ENCODE data around the gene LRP1. TPM values are rescaled to one million over a fixed set of nuclear protein-coding genes. Genes with fewer than 3 reads are reported as not detected.

The LRP1 gene
- total and polyA plus RNA-seq, 2 of the 4 experiments (the other 2 are of a cell fraction) = 73.1 to 142 TPM

DNA sequence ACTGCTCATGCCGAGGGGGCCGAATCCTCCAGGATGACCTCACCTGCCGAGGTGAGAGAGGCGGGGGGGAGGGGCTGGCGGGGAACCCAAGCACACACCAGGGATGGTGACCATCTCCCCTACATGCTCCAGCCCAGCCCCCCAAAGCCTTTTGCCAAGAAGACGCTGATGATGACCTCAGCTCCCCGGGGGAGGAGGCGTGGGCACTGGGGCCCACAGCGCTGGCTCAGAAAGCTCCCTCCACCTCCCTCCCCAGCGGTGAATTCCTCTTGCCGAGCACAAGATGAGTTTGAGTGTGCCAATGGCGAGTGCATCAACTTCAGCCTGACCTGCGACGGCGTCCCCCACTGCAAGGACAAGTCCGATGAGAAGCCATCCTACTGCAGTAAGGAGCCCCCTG, 64.6 kb downstream of the LRP1 start:
- Histone ChIP-seq H2BK5ac (ENCODE audit: low read depth, low read length, poor library complexity, severe bottlenecking) (no peak overlapping the region), H3K23ac (ENCODE audit: low read depth, low read length) (no peak overlapping the region), H4K5ac (ENCODE audit: low read depth, low read length) (no peak overlapping the region), H3K36me3 (ENCODE audit: control insufficient read depth, insufficient read depth, low read length) (peaks cover 100% of the 10 kb centered on the region), H4K91ac (ENCODE audit: insufficient read depth, low read depth, low read length) (no peak overlapping the region), H2AFZ (replicated peaks; ENCODE audit: low read length, poor library complexity) (peak overlapping the region; percentile 2), H3K4me3 (ENCODE audit: insufficient read depth, low read depth, low read length) (no peak overlapping the region), H2BK15ac (ENCODE audit: low read depth, low read length) (no peak overlapping the region), H3K27me3 (ENCODE audit: control insufficient read depth, insufficient read depth, low read length) (no peaks in the 10 kb centered on the region), H2AK5ac (ENCODE audit: low read depth, low read length) (no peak overlapping the region), H2BK20ac (ENCODE audit: low read depth, low read length) (no peak overlapping the region), H3K4me1 (ENCODE audit: control insufficient read depth, insufficient read depth, low read length) (no peaks in the 10 kb centered on the region), H2BK120ac (ENCODE audit: low read depth, low read length) (no peak overlapping the region), H3K4me2 (ENCODE audit: low read depth, low read length) (no peak overlapping the region), H3K27ac (ENCODE audit: insufficient read depth, low read length) (no peak overlapping the region), H4K20me1 (ENCODE audit: insufficient read depth, low read length) (peaks cover 22% of the 10 kb centered on the region), H3K56ac (ENCODE audit: extremely low read depth, insufficient read depth, low read length) (no peak overlapping the region), H4K8ac (ENCODE audit: low read depth in 2 of 2, low read length in 2 of 2) (no peak overlapping the region), H3K9me3 (ENCODE audit: control insufficient read depth, insufficient read depth, low read length) (no peaks in the 10 kb centered on the region), H3K14ac (replicated peaks; ENCODE audit: low read depth, low read length) (no peak overlapping the region), H3K18ac (ENCODE audit: low read depth, low read length) (no peak overlapping the region), H3K9ac (ENCODE audit: low read depth, low read length) (no peak overlapping the region), H2AK9ac (replicated peaks; ENCODE audit: low read depth, low read length, poor library complexity) (no peak overlapping the region), H3K4ac (ENCODE audit: low read depth, low read length) (no peak overlapping the region), H3K79me1 (ENCODE audit: low read depth in 1 of 2, low read length in 2 of 2) (peaks cover 12 to 26% of the 10 kb centered on the region in 2 experiments), H3K9me1 (ENCODE audit: insufficient read depth, low read length) (peaks cover 7% of the 10 kb centered on the region; the same call in 1 of the 2 replicates)
- ATAC-seq (ENCODE audit: low read depth) = no peak
- TF ChIP-seq CEBPB (IDR thresholded peaks at IDR 0.05; ENCODE audit: low read depth, low read length) (no peak), BHLHE40 (IDR thresholded peaks at IDR 0.05; ENCODE audit: low read depth, low read length) (no peak), MAFK (IDR thresholded peaks at IDR 0.05; ENCODE audit: low read depth, low read length) (no peak), MXI1 (IDR thresholded peaks at IDR 0.05; ENCODE audit: borderline replicate concordance, low read depth, low read length) (no peak), POLR2A (IDR thresholded peaks at IDR 0.05; ENCODE audit: low read depth, low read length) (no peak), CTCF (conservative IDR thresholded peaks at IDR 0.05; ENCODE audit: low read depth, low read length) (no peak), NFE2L2 (IDR thresholded peaks at IDR 0.05; ENCODE audit: low read depth, low read length) (no peak), USF2 (IDR thresholded peaks at IDR 0.05; ENCODE audit: low read depth, low read length) (no peak), FOS (IDR thresholded peaks at IDR 0.05; ENCODE audit: low read depth, low read length) (no peak), MAZ (IDR thresholded peaks at IDR 0.05; ENCODE audit: borderline replicate concordance, low read depth, low read length) (no peak), RAD21 (IDR thresholded peaks at IDR 0.05; ENCODE audit: low read length) (no peak), RCOR1 (IDR thresholded peaks at IDR 0.05; ENCODE audit: insufficient replicate concordance, low read length) (no peak), SMC3 (IDR thresholded peaks at IDR 0.05; ENCODE audit: low read depth, low read length) (no peak)
- TF ChIP-seq, protein P1, sequence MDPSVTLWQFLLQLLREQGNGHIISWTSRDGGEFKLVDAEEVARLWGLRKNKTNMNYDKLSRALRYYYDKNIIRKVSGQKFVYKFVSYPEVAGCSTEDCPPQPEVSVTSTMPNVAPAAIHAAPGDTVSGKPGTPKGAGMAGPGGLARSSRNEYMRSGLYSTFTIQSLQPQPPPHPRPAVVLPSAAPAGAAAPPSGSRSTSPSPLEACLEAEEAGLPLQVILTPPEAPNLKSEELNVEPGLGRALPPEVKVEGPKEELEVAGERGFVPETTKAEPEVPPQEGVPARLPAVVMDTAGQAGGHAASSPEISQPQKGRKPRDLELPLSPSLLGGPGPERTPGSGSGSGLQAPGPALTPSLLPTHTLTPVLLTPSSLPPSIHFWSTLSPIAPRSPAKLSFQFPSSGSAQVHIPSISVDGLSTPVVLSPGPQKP (IDR thresholded peaks at IDR 0.05; ENCODE audit: borderline replicate concordance, low read depth, low read length) = no peak
- dilution Hi-C loops (cut with HindIII; ENCODE audit: low sequenced_read_pairs, unreplicated experiment) = no loop called here
- POLR2A ChIA-PET (ENCODE audit: unreplicated experiment) = no interaction called here
- BruUV-seq (replicated peaks) = no TSS peak
- intact Hi-C loops (cut with micrococcal nuclease) = no loop called here
- CTCF ChIA-PET = no interaction called here
- in situ Hi-C loops (cut with MboI; ENCODE audit: low sequenced_read_pairs) = no loop called here
- DNase-seq = no peak
- WGBS, 2 experiments (ENCODE audit: extremely low coverage in 2 of 2, insufficient read length in 1 of 2) = 80% methylated on average over 2 of the region's 16 CpGs; no CpG with 5 or more reads in 1 of the 2 experiments

Measured in IMR-90 (cell line).